AG08396 (cell line): Measurements from ENCODE around the gene WNT5B.
"Not testable (repeated sequence)": the region's sequence is repeated elsewhere in the genome, so short reads cannot be mapped to it uniquely, and the experiment has no call there.

Experiments
- DNase-seq: peaks from one replicate; pipeline ENCODE4 v3.0.0; 2012; ENCODE audit warnings: low spot score, mixed read lengths

The WNT5B gene

DNA sequence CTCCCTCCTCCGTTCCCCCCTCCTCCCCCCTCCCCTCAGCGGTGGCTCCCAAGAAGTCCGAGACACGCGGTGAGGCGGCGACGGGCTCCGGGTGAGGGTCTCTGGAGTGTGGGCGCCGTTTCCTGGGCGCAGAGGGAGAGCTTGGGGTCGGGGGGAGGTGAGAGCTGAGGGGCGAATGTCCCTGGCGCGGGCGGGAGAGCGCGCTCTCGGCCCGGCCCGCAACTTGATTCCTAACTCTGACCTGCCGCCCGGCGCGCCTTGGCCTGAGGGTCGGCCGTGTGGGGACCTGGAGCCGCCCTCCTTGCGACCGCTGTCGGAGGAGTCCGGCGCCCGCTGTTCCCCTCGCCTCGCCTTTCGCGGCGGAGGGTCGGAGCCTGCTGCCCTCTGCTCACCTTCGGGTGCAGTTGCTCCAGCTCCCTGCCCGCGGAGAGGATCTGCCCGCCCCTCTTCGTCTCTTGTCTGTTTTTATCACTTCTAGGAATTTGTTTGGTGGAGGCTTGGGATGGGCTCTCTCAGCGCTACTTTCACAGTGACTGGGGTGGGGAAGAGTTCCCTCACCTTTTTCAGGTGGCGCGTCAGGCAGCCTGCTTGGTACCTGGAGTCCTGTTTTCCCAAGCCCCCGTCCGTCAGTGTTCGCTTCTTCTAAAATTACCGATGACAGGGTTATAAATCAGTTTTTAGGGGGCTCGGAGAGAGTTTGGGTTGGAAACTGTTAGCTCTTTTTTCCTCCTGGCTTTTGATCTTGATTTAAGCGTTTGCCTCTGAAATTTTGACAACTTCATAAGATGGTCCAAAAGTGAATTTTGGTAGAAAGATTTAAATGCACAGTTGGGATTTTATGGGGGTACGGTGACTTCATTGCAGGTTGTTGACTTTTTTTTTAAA, 62.3 kb downstream of the WNT5B start:
- peak; percentile 49 for DNase-seq

DNA sequence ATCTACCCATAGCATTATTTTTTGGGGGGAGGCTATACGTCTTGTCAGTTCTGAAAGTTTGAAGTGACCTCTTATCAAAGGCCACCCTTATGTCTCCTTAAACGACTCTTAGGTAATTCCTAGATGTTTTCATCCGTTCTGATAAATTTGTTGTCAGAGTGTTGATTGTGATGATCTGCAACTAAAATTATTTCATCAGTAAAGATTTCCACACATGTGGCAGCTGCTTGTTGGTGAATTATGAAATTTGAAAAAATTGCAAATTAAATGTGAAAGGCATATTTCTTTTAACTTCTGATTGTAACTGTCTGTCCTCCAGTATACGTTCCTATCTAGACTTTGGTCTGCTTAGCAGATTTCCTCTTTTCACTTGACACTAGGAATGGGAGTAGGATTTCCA, 63.2 kb downstream of the WNT5B start:
- DNase-seq: no peak

DNA sequence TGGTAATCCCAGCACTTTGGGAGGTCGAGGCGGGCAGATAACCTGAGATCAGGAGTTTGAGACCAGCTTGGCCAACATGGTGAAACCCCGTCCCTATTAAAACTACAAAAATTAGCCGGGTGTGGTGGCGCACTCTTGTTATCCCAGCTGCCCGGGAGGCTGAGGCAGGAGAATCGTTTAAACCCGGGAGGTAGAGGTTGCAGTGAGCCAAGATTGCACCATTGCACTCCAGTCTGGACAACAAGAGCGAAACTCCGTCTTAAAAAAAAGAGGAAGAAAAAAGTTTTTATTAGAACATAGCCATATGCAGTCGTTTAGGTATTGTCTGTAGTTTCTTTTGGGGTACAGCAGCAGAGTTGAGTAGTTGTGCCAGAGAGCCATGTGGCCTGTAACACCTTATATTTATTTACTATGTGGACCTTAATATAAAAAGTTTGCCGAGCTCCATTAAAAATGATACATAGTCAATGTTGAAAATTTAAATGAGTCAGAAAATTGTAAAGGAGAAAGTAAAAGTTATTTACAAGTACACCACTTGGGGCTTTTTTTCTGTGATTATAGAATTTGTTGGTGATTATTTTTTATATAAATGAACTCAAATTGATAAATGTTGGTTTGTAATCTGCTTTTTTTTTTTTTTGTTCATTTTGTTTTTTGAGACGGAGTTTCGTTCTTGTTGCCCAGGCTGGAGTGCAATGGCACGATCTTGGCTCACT, 64.0 kb downstream of the WNT5B start:
- no peak for DNase-seq

DNA sequence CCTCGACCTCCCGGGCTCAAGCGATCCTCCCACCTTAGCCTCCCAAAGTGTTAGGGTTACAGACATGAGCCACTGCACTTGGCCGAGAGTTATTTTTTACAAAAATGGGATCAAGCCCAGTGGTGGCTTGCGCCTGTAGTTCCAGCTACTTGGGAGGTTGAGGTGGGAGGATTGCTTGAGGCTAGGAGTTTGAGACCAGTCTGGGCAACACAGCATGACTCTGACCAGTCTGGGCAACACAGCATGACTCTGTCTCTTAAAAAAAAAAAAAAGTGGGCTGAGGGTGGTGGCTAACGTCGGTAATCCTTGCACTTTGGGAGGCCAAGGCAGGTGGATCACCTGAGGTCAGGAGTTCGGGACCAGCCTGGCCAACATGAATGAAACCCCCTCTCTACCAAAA, 66.1 kb downstream of the WNT5B start:
- DNase-seq: not testable (repeated sequence)

DNA sequence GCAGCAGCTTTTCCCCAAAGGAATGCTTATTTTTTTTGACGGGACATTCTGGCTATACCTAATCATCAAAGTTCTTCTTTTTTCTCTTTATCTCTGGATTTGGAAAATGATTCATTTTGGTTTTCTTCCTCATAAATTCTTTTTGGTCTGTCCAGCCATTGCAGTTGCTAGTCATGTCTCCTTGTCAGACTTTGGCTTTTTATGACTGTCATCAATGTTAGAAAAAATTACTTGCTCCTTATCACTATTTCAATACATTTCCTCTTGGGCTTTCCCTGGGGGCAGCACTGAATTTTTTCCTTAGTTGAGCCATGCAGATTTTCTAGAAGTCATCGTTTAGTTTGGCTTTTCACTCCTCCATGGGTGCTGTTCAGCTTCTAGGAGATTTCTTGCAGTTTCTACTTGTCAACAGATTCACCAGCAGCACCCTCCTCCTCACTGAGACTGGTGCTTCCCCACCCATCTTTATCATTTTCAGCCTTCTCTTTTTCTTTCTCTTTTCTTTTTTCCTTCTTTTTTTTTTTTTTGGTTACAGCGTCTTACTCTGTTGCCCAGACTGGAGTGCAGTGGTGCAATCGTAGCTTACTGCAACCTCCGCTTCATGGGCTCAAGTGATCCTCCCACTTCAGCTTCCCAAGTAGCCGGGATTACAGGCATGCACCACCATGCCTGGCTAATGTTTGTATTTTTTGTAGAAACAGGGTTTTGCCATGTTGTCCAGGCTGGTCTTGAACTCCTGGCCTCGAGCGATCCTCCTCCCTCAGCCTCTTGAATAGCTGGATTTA, 67.0 kb downstream of the WNT5B start:
- DNase-seq: no peak

DNA sequence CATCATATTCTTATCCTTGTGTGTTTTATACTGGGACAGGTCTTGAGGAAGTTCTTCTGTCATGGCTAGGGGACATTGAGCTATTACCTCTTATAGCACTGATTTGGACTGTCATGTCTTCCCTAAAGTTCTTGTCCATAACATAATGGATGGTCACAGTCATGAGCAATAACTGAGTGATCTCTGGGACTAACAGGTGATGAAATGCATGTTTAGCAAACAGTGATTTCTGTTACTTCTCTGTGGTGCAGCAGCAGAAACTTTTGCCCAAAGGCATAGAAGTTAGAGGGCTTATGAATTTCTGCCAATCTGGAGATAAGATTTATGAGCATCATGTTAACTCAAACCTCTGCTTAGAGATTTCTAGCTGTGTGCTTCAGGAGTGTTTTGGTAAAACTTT, 67.8 kb downstream of the WNT5B start:
- DNase-seq: no peak
